Right lobe of liver (tissue), 4 donors: ENCODE data around the gene ZNF425.

ENCODE experiments used
- CTCF ChIP-seq, 4 donors: fragments of 200-600 bp in 3 of 4; fragments of 450-650 bp in 1 of 4; IDR thresholded peaks; one replicate each; pipeline versions ENCODE4 v1.5.1 to v1.8.0; 2016 to 2022; ENCODE audit warnings: antibody characterized with exemption in 4 of 4, mild to moderate bottlenecking in 2 of 4
- POLR2A ChIP-seq: fragments of 450-650 bp; IDR thresholded peaks from one replicate; pipeline ENCODE4 v1.6.1; 2017; ENCODE audit warnings: antibody characterized with exemption, mild to moderate bottlenecking
- donor health status: DM: no; HTN: no; CAD: no.
- donor health status: DM: no; HTN: no; CAD: no.
- donor health status: DM: no; HTN: yes; CAD: no.

- TF ChIP-seq POLR2A (peak; percentile 75), CTCF (IDR thresholded peaks at IDR 0.05) (peak; percentile 65 to 99 (median 79))
These were observed 21.1 kb upstream of the ZNF425 start, which contains the start of gene ZNF398 for GRCh38 chr7:149147072-149147751.
